Mesenchymal stem cell (in vitro differentiated cells and primary cell): ENCODE measurements around the gene POLDIP2.

Source experiments
- DNase-seq: peaks from one replicate; pipeline ENCODE4 v3.0.0-alpha.2; 2013
- H2AFZ ChIP-seq: one replicate; pipeline ENCODE4 v1.6.1; 2013; ENCODE audit warnings: low read depth, mild to moderate bottlenecking, control low read depth, inconsistent platforms, low read length, moderate library complexity
- H2AK5ac ChIP-seq: 2 replicates; pipeline ENCODE4 v1.6.1; 2013; ENCODE audit warnings: low read length, moderate library complexity, mild to moderate bottlenecking, inconsistent platforms; ENCODE audit not compliant: severe bottlenecking
- H2BK120ac ChIP-seq: one replicate; pipeline ENCODE4 v1.6.1; 2013; ENCODE audit warnings: low read depth, mild to moderate bottlenecking, inconsistent platforms, low read length, moderate library complexity
- H2BK12ac ChIP-seq, 2 experiments: one replicate each; pipeline ENCODE4 v1.6.1; 2013; ENCODE audit warnings: inconsistent platforms in 2 of 2, low read length in 2 of 2, mild to moderate bottlenecking in 2 of 2, moderate library complexity in 2 of 2, control low read depth in 1 of 2
- H2BK15ac ChIP-seq: one replicate; pipeline ENCODE4 v1.6.1; 2013; ENCODE audit warnings: mild to moderate bottlenecking, low read depth, inconsistent platforms; ENCODE audit not compliant: poor library complexity, severe bottlenecking
- H2BK5ac ChIP-seq: 2 replicates; pipeline ENCODE4 v1.6.1; 2013; ENCODE audit warnings: low read depth, mild to moderate bottlenecking, low read length, control low read depth, inconsistent platforms; ENCODE audit not compliant: poor library complexity, severe bottlenecking
- H3K14ac ChIP-seq, 2 experiments: one replicate each; pipeline ENCODE4 v1.6.1; 2013; ENCODE audit warnings: inconsistent platforms in 2 of 2, low read length in 2 of 2, control low read depth in 1 of 2, mild to moderate bottlenecking in 1 of 2, moderate library complexity in 1 of 2
- H3K18ac ChIP-seq, 2 experiments: one replicate each; pipeline ENCODE4 v1.6.1; 2013; ENCODE audit warnings: inconsistent platforms in 2 of 2, low read length in 2 of 2, control low read depth in 1 of 2, low read depth in 1 of 2, mild to moderate bottlenecking in 1 of 2
- H3K23ac ChIP-seq, 2 experiments: one replicate each; pipeline ENCODE4 v1.6.1; 2013; ENCODE audit warnings: inconsistent platforms in 2 of 2, low read length in 2 of 2, mild to moderate bottlenecking in 2 of 2, moderate library complexity in 2 of 2, control low read depth in 1 of 2
- H3K27ac ChIP-seq: 2 replicates; pipeline ENCODE4 v1.5.1; 2013; ENCODE audit warnings: mild to moderate bottlenecking, moderate library complexity, low read length, control low read depth, inconsistent platforms; ENCODE audit not compliant: poor library complexity, severe bottlenecking
- H3K27me3 ChIP-seq, 2 experiments: 2 replicates each; pipeline versions ENCODE4 v1.6.1 to v1.7.0; 2013; ENCODE audit warnings: low read length in 2 of 2, mild to moderate bottlenecking in 2 of 2, moderate library complexity in 2 of 2, control low read depth in 1 of 2, inconsistent platforms in 1 of 2; ENCODE audit not compliant: control insufficient read depth in 1 of 2, insufficient read depth in 1 of 2
- H3K36me3 ChIP-seq, 2 experiments: 2 replicates each; pipeline versions ENCODE4 v1.6.1 to v1.7.0; 2013; ENCODE audit warnings: low read length in 2 of 2, control low read depth in 1 of 2, inconsistent platforms in 1 of 2, low read depth in 1 of 2, mild to moderate bottlenecking in 1 of 2; ENCODE audit not compliant: insufficient read depth in 2 of 2, control insufficient read depth in 1 of 2
- H3K4ac ChIP-seq, 2 experiments: one replicate each; pipeline ENCODE4 v1.6.1; 2013; ENCODE audit warnings: inconsistent platforms in 2 of 2, low read length in 2 of 2, mild to moderate bottlenecking in 2 of 2, moderate library complexity in 2 of 2, control low read depth in 1 of 2, low read depth in 1 of 2
- H3K4me1 ChIP-seq: 2 replicates; pipeline ENCODE4 v1.6.1; 2013; ENCODE audit warnings: low read depth, low read length, control low read depth; ENCODE audit not compliant: control insufficient read depth, insufficient read depth
- H3K4me2 ChIP-seq: 2 replicates; pipeline ENCODE4 v1.6.1; 2013; ENCODE audit warnings: low read length, mild to moderate bottlenecking, inconsistent platforms; ENCODE audit not compliant: poor library complexity, severe bottlenecking
- H3K4me3 ChIP-seq, 2 experiments: 2 replicates each; pipeline versions ENCODE4 v1.5.1 to v1.7.0; 2013; ENCODE audit warnings: low read length in 2 of 2, mild to moderate bottlenecking in 2 of 2, control low read depth in 1 of 2, low read depth in 1 of 2; ENCODE audit not compliant: insufficient read depth in 1 of 2
- H3K79me1 ChIP-seq: replicated peaks from 2 replicates; pipeline ENCODE4 v1.6.1; 2013; ENCODE audit warnings: mild to moderate bottlenecking, control low read depth, low read length, inconsistent platforms; ENCODE audit not compliant: poor library complexity, severe bottlenecking
- H3K9ac ChIP-seq: 2 replicates; pipeline ENCODE4 v1.7.0; 2013; ENCODE audit warnings: mild to moderate bottlenecking, low read length, moderate library complexity
- H3K9me3 ChIP-seq: 2 replicates; pipeline ENCODE4 v1.7.0; 2013; ENCODE audit warnings: mild to moderate bottlenecking, low read length; ENCODE audit not compliant: control insufficient read depth
- H4K8ac ChIP-seq: one replicate; pipeline ENCODE4 v1.6.1; 2013; ENCODE audit warnings: inconsistent platforms, mild to moderate bottlenecking, low read length, moderate library complexity
- H4K91ac ChIP-seq: one replicate; pipeline ENCODE4 v1.6.1; 2013; ENCODE audit warnings: mild to moderate bottlenecking, low read length, inconsistent platforms
- WGBS: methylation state at CpG from one replicate; pipeline ENCODE4 v1.1.7; 2013; ENCODE audit warnings: mixed read lengths; 5-methylcytosine and 5-hydroxymethylcytosine counted together

POLDIP2 gene

DNA sequence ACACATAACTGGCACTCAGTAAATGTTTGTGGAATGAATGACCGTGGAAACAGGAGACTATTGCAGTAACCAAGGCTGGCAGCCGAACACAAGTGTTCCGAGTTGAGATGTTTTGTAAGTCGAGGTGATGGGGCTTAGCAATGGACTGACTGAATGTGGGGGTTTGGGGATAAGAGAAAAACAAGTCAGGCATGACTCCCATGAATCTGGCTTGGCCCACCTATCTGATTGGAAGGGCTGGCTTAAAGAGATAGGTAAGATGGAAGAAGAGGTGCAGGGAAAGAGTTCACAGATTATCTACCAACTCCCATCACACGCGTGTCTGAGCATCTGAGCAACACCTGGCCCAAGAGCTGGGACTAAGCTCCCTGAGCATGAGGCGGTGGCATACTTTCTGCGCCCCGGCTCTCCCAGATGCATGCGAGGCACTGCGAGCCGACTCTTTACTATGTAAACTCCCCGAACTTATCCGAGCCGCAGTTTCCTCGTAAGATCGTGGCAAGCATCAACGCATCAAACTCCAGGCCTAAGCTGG lies 22.6 kb downstream of the POLDIP2 start:
- Histone ChIP-seq H2AK5ac (peak overlapping the region; percentile 34), H3K9me3 (no peaks in the 10 kb centered on the region), H3K14ac (peak overlapping the region; percentile 78 to 95), H3K18ac (peak overlapping the region in 1 of 2 experiments; percentile 96), H2BK120ac (no peak overlapping the region), H3K27me3 (no peaks in the 10 kb centered on the region), H3K9ac (peak overlapping the region; percentile 99), H3K23ac (peak overlapping the region; percentile 62 to 76), H2AFZ (peak overlapping the region; percentile 80), H3K27ac (peak overlapping the region; percentile 55), H3K4me2 (peak overlapping the region; percentile 87), H3K4me1 (peaks cover 26% of the 10 kb centered on the region), H4K8ac (peak overlapping the region; percentile 87), H3K36me3 (peaks cover 26 to 28% of the 10 kb centered on the region in 2 experiments), H3K4ac (peak overlapping the region; percentile 52 to 71), H2BK5ac (no peak overlapping the region), H2BK15ac (no peak overlapping the region), H4K91ac (no peak overlapping the region), H2BK12ac (no peak overlapping the region), H3K4me3 (peak overlapping the region; percentile 93 to 97), H3K79me1 (peaks cover 40% of the 10 kb centered on the region)
- DNase-seq: no peak
- 25% methylated on average over 18 of the region's 18 CpGs for WGBS

DNA sequence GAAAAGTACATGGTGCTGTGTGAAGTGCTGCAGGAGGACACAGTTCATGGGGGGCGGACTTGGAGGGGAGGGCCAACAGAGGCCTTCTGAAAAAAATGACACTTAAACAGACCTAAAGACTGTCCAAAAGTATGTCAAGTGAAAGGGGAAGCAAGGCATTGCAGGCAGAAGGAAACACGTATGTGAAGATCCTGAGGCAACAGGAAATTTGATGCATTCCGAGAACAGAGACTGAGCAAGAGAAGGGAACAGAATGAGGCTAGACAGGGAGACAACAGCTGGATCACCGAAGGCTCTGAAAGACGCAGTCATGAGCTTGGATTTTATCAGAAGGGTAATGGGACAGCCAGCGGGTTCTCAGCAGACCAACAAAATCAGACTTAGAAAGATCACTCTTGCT lies 23.2 kb downstream of the POLDIP2 start:
- no peak overlapping the region for H2BK120ac ChIP-seq
- H2AFZ ChIP-seq: no peak overlapping the region
- no peak overlapping the region for H3K27ac ChIP-seq
- no peak overlapping the region for H3K18ac ChIP-seq
- peaks cover 25 to 26% of the 10 kb centered on the region in 2 experiments for H3K36me3 ChIP-seq
- H3K14ac ChIP-seq: no peak overlapping the region
- H2BK15ac ChIP-seq: no peak overlapping the region
- H3K23ac ChIP-seq: no peak overlapping the region
- peak; percentile 31 for DNase-seq
- H3K79me1 ChIP-seq: peaks cover 39% of the 10 kb centered on the region
- H3K9ac ChIP-seq: peak overlapping the region; percentile 99
- peaks cover 24% of the 10 kb centered on the region for H3K4me1 ChIP-seq
- H3K4me3 ChIP-seq: peak overlapping the region in 1 of 2 experiments; percentile 93
- 73% methylated on average over 5 of the region's 6 CpGs for WGBS
- peak overlapping the region; percentile 87 for H3K4me2 ChIP-seq
- H3K9me3 ChIP-seq: no peaks in the 10 kb centered on the region
- H4K8ac ChIP-seq: no peak overlapping the region
- no peaks in the 10 kb centered on the region for H3K27me3 ChIP-seq
- H2BK12ac ChIP-seq: no peak overlapping the region
- no peak overlapping the region for H4K91ac ChIP-seq
- H2AK5ac ChIP-seq: peak overlapping the region; percentile 34
- H2BK5ac ChIP-seq: no peak overlapping the region
- peak overlapping the region in 1 of 2 experiments; percentile 64 for H3K4ac ChIP-seq

DNA sequence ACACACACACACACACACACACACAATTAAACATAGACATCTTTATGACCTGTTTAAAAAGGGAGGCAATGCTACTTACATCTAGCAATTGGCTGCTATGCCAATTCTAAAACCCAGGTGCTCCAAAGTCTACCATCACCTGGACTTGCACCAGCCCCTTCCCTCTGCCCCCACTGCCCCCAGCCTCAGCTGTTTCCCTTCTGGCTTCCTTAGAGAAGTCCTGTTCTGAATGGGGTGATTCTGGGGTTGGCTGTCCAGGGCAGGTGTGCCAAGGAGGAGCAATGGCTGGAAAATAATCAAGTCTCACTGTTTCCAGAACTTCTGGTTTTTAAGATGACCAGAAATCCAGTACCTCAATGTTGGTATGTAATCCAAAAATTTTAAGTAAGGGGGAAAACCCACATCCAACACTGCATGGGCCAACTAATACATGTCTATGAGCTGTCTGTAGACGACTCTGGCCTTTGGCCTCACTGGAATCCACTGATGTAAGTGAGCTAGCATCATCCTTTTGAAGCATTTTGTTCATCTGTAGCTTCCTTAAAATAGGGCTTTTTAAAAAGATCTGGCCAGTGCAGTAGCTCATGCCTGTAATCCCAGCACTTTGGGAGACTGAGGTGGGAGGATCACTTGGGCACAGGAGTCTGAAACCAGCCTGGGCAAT lies 24.1 kb downstream of the POLDIP2 start:
- Histone ChIP-seq H3K27ac (no peak overlapping the region), H4K8ac (no peak overlapping the region), H3K27me3 (no peaks in the 10 kb centered on the region), H2AK5ac (no peak overlapping the region), H3K79me1 (peaks cover 33% of the 10 kb centered on the region), H4K91ac (no peak overlapping the region), H3K4me3 (no peak overlapping the region), H3K9me3 (no peaks in the 10 kb centered on the region), H3K4me1 (peaks cover 20% of the 10 kb centered on the region), H3K18ac (no peak overlapping the region), H2BK15ac (no peak overlapping the region), H3K4me2 (no peak overlapping the region), H2BK5ac (no peak overlapping the region), H2BK120ac (no peak overlapping the region), H3K23ac (no peak overlapping the region), H3K36me3 (peaks cover 22 to 34% of the 10 kb centered on the region in 2 experiments), H3K4ac (no peak overlapping the region), H2BK12ac (no peak overlapping the region), H2AFZ (no peak overlapping the region), H3K9ac (peak overlapping the region; percentile 99), H3K14ac (no peak overlapping the region)
- DNase-seq: peak; percentile 22
- WGBS: 68% methylated on average over 1 of the region's 1 CpG

DNA sequence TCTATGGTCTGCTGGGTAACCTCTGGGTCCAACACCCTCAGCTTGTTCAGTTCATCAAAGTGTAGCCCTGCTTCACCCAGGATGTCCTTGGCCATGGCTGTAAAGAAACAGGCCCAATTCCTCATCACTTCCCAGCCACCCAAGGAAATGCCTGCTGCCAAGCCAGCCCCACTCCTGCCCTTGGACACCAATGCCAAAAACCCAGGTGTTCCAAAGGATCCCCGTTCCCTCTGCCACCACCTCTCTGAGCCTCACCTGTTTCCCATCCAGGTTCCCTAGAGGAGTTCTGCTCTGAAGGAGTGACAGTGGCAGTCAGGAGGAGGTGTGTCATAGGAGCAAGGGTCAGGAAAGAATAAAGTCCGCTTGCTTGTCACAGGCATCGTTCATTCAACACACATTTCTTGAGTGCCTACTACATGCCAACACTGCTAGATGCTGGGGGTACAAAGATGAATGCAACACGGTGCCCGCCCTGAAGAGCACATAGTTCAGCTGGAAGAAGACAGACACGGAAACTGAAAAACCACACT lies 25.4 kb downstream of the POLDIP2 start:
- H3K18ac ChIP-seq: no peak overlapping the region
- H2AFZ ChIP-seq: no peak overlapping the region
- no peaks in the 10 kb centered on the region for H3K9me3 ChIP-seq
- H2BK120ac ChIP-seq: no peak overlapping the region
- H3K4me3 ChIP-seq: no peak overlapping the region
- WGBS: 94% methylated on average over 6 of the region's 6 CpGs
- no peak overlapping the region for H3K9ac ChIP-seq
- no peak overlapping the region for H3K27ac ChIP-seq
- no peak overlapping the region for H3K4me2 ChIP-seq
- H2BK5ac ChIP-seq: no peak overlapping the region
- H3K14ac ChIP-seq: no peak overlapping the region
- H4K91ac ChIP-seq: no peak overlapping the region
- peaks cover 24 to 47% of the 10 kb centered on the region in 2 experiments for H3K36me3 ChIP-seq
- no peak overlapping the region for H2AK5ac ChIP-seq
- no peak overlapping the region for H3K23ac ChIP-seq
- H4K8ac ChIP-seq: no peak overlapping the region
- H3K79me1 ChIP-seq: peaks cover 34% of the 10 kb centered on the region
- no peak overlapping the region for H3K4ac ChIP-seq
- no peaks in the 10 kb centered on the region for H3K27me3 ChIP-seq
- DNase-seq: no peak
- peaks cover 20% of the 10 kb centered on the region for H3K4me1 ChIP-seq
- H2BK15ac ChIP-seq: no peak overlapping the region
- no peak overlapping the region for H2BK12ac ChIP-seq
